GM21723 (cell line): ENCODE measurements around the gene THAP7.

Experiments
- ATAC-seq: cut with Tn5 transposase; IDR thresholded peaks from one replicate; pipeline ENCODE4 v1.9.1; 2021; ENCODE audit warnings: mild to moderate bottlenecking, moderate library complexity; ENCODE audit not compliant: unreplicated experiment

Gene THAP7

DNA sequence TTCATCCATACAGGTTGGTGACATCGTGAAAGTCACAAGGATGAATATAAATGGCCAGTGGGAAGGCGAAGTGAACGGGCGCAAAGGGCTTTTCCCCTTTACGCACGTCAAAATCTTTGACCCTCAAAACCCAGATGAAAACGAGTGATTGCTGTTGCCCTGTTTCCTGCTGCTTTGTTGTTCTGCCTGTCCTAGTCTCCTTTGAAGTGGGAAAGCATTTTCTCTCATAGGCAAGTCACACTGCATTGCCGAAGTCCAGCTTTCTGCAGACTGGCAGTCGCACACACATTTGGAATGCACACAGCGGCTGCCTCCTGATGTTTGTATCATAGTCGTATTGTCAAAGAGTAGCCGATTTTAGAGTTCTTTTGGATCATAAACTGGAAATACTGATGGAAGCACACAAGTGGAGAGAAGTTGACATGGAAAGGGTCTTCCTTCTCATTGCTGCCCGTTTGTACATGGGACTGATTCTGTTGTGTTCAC lies 52.2 kb downstream of the THAP7 start:
- no peak for ATAC-seq
